ENCODE data around the gene KCND3.

GRCh38 chr1:111888740-111889376 lies 100.6 kb downstream of the KCND3 start:
- TF ChIP-seq, protein P1, sequence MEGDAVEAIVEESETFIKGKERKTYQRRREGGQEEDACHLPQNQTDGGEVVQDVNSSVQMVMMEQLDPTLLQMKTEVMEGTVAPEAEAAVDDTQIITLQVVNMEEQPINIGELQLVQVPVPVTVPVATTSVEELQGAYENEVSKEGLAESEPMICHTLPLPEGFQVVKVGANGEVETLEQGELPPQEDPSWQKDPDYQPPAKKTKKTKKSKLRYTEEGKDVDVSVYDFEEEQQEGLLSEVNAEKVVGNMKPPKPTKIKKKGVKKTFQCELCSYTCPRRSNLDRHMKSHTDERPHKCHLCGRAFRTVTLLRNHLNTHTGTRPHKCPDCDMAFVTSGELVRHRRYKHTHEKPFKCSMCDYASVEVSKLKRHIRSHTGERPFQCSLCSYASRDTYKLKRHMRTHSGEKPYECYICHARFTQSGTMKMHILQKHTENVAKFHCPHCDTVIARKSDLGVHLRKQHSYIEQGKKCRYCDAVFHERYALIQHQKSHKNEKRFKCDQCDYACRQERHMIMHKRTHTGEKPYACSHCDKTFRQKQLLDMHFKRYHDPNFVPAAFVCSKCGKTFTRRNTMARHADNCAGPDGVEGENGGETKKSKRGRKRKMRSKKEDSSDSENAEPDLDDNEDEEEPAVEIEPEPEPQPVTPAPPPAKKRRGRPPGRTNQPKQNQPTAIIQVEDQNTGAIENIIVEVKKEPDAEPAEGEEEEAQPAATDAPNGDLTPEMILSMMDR (conservative IDR thresholded peaks at IDR 0.05; ENCODE audit: low read length) = no peak
- no peak for TF ChIP-seq EZH2phosphoT487 (IDR thresholded peaks at IDR 0.05; ENCODE audit: borderline replicate concordance)
